Skeletal muscle tissue (tissue), 4 donors: Measurements from ENCODE around the gene NSUN6. TPM values are rescaled to one million over a fixed set of nuclear protein-coding genes. Genes with fewer than 3 reads are reported as not detected.
"Not testable (repeated sequence)": the region's sequence is repeated elsewhere in the genome, so short reads cannot be mapped to it uniquely, and the experiment has no call there.

Experiments
- H3K27ac ChIP-seq: one replicate; pipeline ENCODE4 v1.7.0; 2013; ENCODE audit warnings: mild to moderate bottlenecking, low read depth, low read length, inconsistent platforms
- H3K27me3 ChIP-seq, 3 donors: one replicate each; pipeline ENCODE4 v1.7.0; 2013; ENCODE audit warnings: low read length in 3 of 3; ENCODE audit not compliant: control insufficient read depth in 3 of 3, insufficient read depth in 3 of 3
- H3K36me3 ChIP-seq, 3 donors: one replicate each; pipeline ENCODE4 v1.7.0; 2013; ENCODE audit warnings: low read length in 3 of 3; ENCODE audit not compliant: control insufficient read depth in 3 of 3, insufficient read depth in 3 of 3
- H3K4me1 ChIP-seq, 3 donors: one replicate each; pipeline ENCODE4 v1.7.0; 2013; ENCODE audit warnings: low read length in 3 of 3, mild to moderate bottlenecking in 3 of 3; ENCODE audit not compliant: control insufficient read depth in 3 of 3, insufficient read depth in 3 of 3
- H3K4me3 ChIP-seq, 3 donors: one replicate each; pipeline ENCODE4 v1.7.0; 2013; ENCODE audit warnings: low read length in 3 of 3
- H3K9ac ChIP-seq, 3 donors: one replicate each; pipeline ENCODE4 v1.7.0; 2013; ENCODE audit warnings: low read length in 3 of 3, mild to moderate bottlenecking in 3 of 3, moderate library complexity in 2 of 3, low read depth in 1 of 3
- H3K9me3 ChIP-seq, 3 donors: one replicate each; pipeline ENCODE4 v1.7.0; 2013; ENCODE audit warnings: low read length in 3 of 3; ENCODE audit not compliant: control insufficient read depth in 3 of 3
- total RNA-seq: library from RNA; depleted of rRNA; stranded (reverse); fragments of >200 nt; gene quantifications from one replicate; pipeline ENCODE4 v1.2.3, GENCODE V29; 2014
- donor health status: Osteomylitis.

NSUN6 gene
- total RNA-seq, 1 donor from 2014 or later: 14.6 TPM

DNA sequence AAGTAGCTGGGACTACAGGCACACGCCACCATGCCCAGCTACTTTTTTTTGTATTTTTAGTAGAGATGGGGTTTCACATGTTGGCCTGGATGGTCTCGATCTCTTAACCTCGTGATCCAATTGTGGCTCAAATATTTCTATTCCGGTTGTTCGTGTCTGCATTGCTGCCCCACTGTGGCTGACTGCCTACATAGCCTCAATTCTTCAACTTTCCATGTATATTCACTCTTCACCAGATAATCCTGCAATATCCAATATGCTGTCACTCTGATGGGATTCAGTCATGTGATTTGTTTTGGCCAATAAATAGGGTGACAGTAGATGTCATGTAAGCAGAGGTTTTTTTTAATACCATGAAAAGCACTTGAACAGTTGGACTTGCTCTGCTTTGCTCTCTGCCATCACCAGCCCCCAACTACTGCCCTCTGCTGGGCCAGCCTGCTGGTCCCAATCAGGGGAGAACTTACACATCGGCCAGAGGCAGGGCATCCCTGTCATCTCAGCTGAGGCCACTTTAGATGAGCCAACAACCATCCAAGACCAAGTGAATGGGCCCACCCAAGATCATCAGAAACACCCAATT lies 56.7 kb downstream of the NSUN6 start:
- peaks cover 0 to 9% (median 9%) of the 10 kb centered on the region in 3 donors for H3K36me3 ChIP-seq
- H3K4me3 ChIP-seq: no peak overlapping the region
- no peaks in the 10 kb centered on the region for H3K27me3 ChIP-seq
- H3K4me1 ChIP-seq: no peaks in the 10 kb centered on the region
- H3K9me3 ChIP-seq: no peaks in the 10 kb centered on the region
- no peak overlapping the region for H3K27ac ChIP-seq
- H3K9ac ChIP-seq: no peak overlapping the region

DNA sequence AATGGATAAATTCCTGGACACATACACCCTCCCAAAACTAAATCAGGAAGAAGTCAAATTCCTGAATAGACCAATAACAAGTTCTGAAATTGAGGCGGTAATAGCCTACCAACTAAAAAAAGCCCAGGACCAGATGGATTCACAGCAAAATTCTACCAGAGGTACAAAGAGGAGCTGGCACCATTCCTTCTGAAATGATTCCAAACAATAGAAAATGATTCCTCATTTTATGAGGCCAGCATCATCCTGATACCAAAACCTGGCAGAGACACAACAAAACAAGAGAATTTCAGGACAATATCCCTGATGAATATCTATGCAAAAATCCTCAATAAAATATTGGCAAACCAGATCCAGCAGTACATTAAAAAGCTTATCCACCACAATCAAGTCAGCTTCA lies 60.2 kb downstream of the NSUN6 start:
- peaks cover 2 to 17% (median 8%) of the 10 kb centered on the region in 3 donors for H3K36me3 ChIP-seq
- H3K27me3 ChIP-seq, H3K9me3 ChIP-seq, H3K4me1 ChIP-seq, H3K9ac ChIP-seq, H3K4me3 ChIP-seq, H3K27ac ChIP-seq: not testable (repeated sequence)

DNA sequence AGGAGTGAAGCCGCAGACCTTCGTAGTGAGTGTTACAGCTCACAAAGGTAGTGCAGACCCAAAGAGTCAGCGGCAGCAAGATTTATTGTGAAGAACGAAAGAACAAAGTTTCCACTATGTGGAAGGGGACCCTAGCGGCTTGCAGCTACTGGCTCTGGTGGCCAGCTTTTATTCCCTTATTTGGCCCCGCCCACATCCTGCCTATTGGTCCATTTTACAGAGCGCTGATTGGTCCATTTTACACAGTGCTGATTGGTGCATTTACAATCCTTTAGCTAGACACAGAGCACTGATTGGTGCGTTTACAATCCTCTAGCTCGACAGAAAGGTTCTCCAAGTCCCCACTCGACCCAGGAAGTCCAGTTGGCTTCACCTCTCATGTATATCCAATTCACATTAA lies 64.8 kb downstream of the NSUN6 start:
- H3K9me3 ChIP-seq, H3K4me3 ChIP-seq, H3K4me1 ChIP-seq, H3K27me3 ChIP-seq, H3K9ac ChIP-seq, H3K27ac ChIP-seq: not testable (repeated sequence)
- H3K36me3 ChIP-seq: peaks cover 0 to 15% (median 2%) of the 10 kb centered on the region in 3 donors

DNA sequence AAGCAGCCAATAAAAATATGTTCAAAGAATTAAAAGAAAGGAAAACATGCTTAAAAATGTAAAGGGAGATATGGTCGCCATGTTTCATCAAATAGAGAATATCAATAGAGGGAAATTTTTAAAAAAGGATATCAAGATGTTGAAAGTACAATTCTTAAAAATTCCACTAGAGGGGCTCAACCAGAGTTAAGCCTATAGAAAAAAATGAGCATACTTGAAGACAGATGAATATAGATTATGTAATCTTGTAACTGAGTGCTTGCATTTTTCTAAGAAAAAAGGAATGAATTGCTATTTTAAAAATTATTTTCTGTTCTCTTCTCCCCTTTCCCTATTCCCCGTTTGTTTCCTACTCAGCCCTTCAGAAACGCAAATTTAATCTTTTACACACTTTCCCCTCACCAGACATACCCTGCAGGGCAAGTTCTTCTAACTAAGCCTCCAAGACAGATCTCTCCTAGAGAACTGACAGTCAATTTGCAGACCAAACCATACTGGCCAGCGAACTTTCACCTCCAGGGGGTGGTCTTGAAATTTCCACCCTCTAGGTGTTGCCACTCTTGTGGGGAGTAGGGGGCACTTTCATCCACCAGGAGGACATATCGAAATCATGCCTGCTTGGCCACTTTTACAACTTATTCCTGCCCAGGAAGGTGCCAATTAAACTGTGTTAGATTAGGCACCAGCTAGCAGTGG lies 67.7 kb downstream of the NSUN6 start:
- Histone ChIP-seq H3K9me3 (no peaks in the 10 kb centered on the region), H3K9ac (no peak overlapping the region), H3K4me3 (no peak overlapping the region), H3K27ac (no peak overlapping the region), H3K27me3 (no peaks in the 10 kb centered on the region), H3K36me3 (peaks cover 9 to 15% (median 12%) of the 10 kb centered on the region in 3 donors), H3K4me1 (no peaks in the 10 kb centered on the region)

DNA sequence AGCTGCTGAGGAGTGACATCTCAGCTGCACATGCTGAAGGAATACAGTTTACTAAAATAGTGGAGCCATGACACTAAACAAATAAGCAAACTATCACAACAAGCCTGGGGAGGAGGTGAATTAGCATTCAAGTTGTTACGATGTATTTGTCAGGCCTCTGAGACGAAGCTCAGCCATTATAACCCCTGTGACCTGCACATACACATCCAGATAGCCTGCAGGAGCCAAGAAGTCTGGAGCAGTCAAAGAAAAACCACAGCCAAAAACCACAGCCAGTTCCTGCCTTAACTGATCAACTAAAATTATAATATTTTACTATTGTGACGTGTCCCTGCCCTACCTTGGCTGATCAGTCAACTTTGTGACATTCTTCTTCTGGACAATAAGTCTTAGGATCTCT lies 68.6 kb downstream of the NSUN6 start:
- Histone ChIP-seq H3K9ac (no peak overlapping the region), H3K36me3 (peaks cover 6 to 14% (median 12%) of the 10 kb centered on the region in 3 donors), H3K27me3 (no peaks in the 10 kb centered on the region), H3K4me3 (no peak overlapping the region), H3K4me1 (no peaks in the 10 kb centered on the region), H3K9me3 (no peaks in the 10 kb centered on the region), H3K27ac (no peak overlapping the region)

DNA sequence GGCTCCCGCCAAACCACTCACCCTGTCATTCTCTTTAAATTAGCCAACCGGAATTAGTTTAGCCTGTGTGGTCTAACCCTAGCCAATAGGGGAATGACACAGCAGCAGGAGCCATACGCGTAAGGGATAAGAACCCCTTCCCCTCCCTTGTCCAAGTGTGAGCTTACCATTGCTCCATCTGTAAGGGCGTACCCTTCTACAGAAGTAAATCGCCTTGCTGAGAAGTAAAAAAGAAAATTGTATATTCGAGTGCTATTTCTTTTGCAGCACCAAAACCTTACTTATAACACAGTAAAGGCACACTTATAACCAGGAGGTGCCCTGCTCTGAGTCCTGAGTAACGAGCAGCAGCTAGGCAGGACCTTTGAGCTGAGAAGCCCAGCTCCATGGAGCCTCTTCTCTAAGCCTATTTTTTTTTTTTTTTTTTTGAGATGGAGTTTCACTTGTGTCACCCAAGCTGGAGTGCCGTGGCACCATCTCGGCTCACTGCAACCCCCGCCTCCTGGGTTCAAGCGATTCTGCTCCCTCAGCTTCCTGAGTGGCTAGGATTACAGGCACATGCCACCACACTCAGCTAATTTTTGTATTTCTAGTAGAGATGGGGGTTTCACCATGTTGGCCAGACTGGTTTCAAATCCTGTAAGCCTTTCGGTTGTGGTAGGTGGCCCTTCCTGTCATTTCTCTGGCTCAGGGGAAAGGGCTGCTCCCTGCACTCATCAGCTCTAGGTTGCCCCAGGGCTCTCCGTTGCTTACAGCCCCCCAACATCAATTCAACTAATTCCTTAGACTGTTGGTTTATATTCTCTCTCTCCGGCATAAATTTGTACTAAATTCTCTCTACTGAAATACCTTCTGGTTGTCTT lies 73.3 kb downstream of the NSUN6 start:
- no peaks in the 10 kb centered on the region for H3K4me1 ChIP-seq
- no peak overlapping the region for H3K9ac ChIP-seq
- no peak overlapping the region for H3K27ac ChIP-seq
- H3K9me3 ChIP-seq: no peaks in the 10 kb centered on the region
- peaks cover 6 to 19% (median 16%) of the 10 kb centered on the region in 3 donors for H3K36me3 ChIP-seq
- H3K4me3 ChIP-seq: no peak overlapping the region
- no peaks in the 10 kb centered on the region for H3K27me3 ChIP-seq

DNA sequence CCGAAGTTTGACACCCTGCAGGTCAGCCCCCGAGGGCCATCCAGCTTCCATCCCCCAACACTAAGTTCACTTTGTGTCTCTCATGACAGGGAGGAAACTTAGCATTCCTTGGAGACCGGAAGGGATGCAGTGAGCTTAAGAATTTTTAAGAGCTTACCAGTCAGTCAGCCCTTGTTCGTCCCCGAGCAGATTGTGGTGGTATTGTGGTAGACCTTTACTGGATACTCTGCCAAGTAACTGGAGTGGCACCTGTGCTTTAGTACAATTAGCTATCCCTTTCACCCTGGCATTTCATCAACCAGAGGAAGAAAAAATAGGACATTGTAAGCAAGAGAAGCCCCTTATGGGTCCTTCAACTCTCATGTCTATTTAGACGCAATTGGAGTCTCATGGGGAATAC lies 74.8 kb downstream of the NSUN6 start:
- Histone ChIP-seq H3K27me3 (no peaks in the 10 kb centered on the region), H3K36me3 (peaks cover 6 to 19% (median 12%) of the 10 kb centered on the region in 3 donors), H3K27ac (no peak overlapping the region), H3K9me3 (no peaks in the 10 kb centered on the region), H3K9ac (no peak overlapping the region), H3K4me3 (no peak overlapping the region), H3K4me1 (no peaks in the 10 kb centered on the region)

DNA sequence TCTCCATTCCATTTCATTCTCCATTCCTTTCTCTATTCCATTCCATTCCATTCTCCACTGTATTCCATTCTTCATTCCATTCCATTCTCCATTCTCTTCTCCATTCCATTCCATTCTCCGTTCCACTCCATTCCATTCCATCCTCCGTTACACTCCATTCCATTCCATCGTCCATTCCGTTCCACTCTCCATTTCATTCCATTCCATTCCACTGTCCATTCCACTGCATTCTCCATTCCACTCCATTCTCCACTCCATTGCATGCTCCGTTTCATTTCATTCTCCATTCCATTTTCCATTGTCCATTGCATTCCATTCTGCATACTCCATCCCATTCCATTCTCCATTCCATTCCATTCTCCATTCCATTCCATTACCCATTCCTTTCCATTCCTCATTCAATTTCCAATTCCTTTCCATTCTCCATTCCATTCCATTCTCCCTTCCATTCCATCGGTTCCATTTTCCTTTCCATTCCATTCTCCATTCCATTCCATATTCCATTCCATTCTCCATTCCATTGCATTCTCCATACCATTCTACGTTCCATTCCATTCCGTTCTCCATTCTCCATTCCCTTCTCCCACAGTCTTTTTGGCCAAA lies 78.3 kb downstream of the NSUN6 start:
- Histone ChIP-seq H3K9ac (no peak overlapping the region), H3K27me3 (no peaks in the 10 kb centered on the region), H3K4me1 (no peaks in the 10 kb centered on the region), H3K9me3 (peaks cover 0 to 2% (median 0%) of the 10 kb centered on the region in 3 donors), H3K4me3 (no peak overlapping the region), H3K27ac (no peak overlapping the region), H3K36me3 (peaks cover 0 to 12% (median 7%) of the 10 kb centered on the region in 3 donors)

DNA sequence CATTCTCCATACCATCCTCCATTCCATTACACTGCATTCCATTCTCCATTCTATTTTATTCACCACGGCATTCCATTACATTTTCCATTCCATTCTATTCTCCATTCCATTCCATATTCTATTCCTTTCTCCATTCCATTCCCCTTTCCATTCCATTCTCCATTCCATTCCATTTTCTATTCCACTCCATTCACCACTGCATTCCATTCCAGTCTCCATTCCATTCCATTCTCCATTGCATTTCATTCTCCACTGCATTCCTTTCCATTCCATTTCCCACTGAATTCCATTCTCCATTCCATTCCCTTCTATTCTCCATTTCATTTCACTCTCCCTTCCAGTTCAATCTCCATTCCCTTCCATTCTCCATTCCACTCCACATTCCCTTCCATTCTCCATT lies 79.6 kb downstream of the NSUN6 start:
- Histone ChIP-seq H3K9ac (no peak overlapping the region), H3K27me3 (no peaks in the 10 kb centered on the region), H3K27ac (no peak overlapping the region), H3K9me3 (peaks cover 0 to 4% (median under 1%) of the 10 kb centered on the region in 3 donors), H3K4me3 (no peak overlapping the region), H3K4me1 (no peaks in the 10 kb centered on the region), H3K36me3 (peaks cover 0 to 8% (median 3%) of the 10 kb centered on the region in 3 donors)
